Right lobe of liver (tissue), 6 donors: ENCODE measurements around the gene BRD1. TPM values are rescaled to one million over a fixed set of nuclear protein-coding genes. Genes with fewer than 3 reads are reported as not detected.

Source experiments
- ATAC-seq, 4 donors: fragments of 200-7000 bp; cut with Tn5 transposase; one replicate each; pipeline ENCODE4 v1.9.1; 2020; ENCODE audit warnings: mild to moderate bottlenecking in 4 of 4, moderate library complexity in 4 of 4
- DNase-seq, 3 donors: peaks; one replicate each; pipeline ENCODE4 v3.0.0-alpha.2; 2020
- H3K27ac ChIP-seq, 3 donors: fragments of 200-600 bp; one replicate each; pipeline ENCODE4 v1.8.0; 2022
- H3K27me3 ChIP-seq, 2 donors: fragments of 200-600 bp; one replicate each; pipeline ENCODE4 v1.8.0; 2022
- H3K36me3 ChIP-seq, 4 donors: fragments of 200-600 bp; sonication (generic) in 1 of 4; one replicate each; pipeline versions ENCODE4 v1.5.1 to v1.8.0; 2017 to 2022; ENCODE audit warnings: control low read depth in 1 of 4
- H3K4me1 ChIP-seq, 4 donors: fragments of 200-600 bp; sonication (generic) in 1 of 4; one replicate each; pipeline versions ENCODE4 v1.5.1 to v1.8.0; 2017 to 2022; ENCODE audit warnings: control low read depth in 1 of 4
- H3K4me3 ChIP-seq, 3 donors: fragments of 200-600 bp; one replicate each; pipeline ENCODE4 v1.8.0; 2022
- H3K9me3 ChIP-seq, 4 donors: fragments of 200-600 bp; sonication (generic) in 1 of 4; one replicate each; pipeline versions ENCODE4 v1.5.1 to v1.8.0; 2017 to 2022; ENCODE audit warnings: control low read depth in 1 of 4
- POLR2A ChIP-seq: fragments of 450-650 bp; IDR thresholded peaks from one replicate; pipeline ENCODE4 v1.6.1; 2017; ENCODE audit warnings: antibody characterized with exemption, mild to moderate bottlenecking
- WGBS: methylation state at CpG from one replicate; pipeline ENCODE4 v1.1.6; 2018; ENCODE audit warnings: low coverage, low lambda C conversion rate; ENCODE audit not compliant: insufficient coverage; ENCODE audit errors: missing lambda C conversion rate; 5-methylcytosine and 5-hydroxymethylcytosine counted together
- intact Hi-C, 2 donors: fragments of 100-400 bp; cut with DNase I; formaldehyde crosslinking; loops; one replicate each; pipeline versions ENCODE4 v1.11.2 to v1.14.1; 2022
- total RNA-seq, 6 experiments: library from RNA; depleted of rRNA in 2 of 6; stranded (reverse); fragments of >200 nt in 2 of 6; fragmentation: NEBNext Ultra II Directional in 3 of 6; extraction: Animal tissue kit (Norgen Biotek cat#: 25700) in 3 of 6; gene quantifications; one replicate each; pipeline versions ENCODE4 v1.1.0 to v1.2.4, GENCODE V29; 2016 to 2023
- TF ChIP-seq, protein P1 (sequence below), 4 donors: fragments of 200-600 bp in 3 of 4; fragments of 450-650 bp in 1 of 4; IDR thresholded peaks; one replicate each; pipeline versions ENCODE4 v1.5.1 to v1.8.0; 2016 to 2022; ENCODE audit warnings: antibody characterized with exemption in 4 of 4, mild to moderate bottlenecking in 2 of 4
- donor health status: DM: no; HTN: yes; CAD: no.
- donor health status: DM: no; HTN: no; CAD: no.
- donor health status: DM: no; HTN: no; CAD: no.
- donor health status: DM: no; HTN: yes; CAD: no.
- donor health status: DM: no; HTN: yes; CAD: no.

BRD1 gene
- total RNA-seq, 6 experiments from 2014 or later: 9.3 to 17.8 (median 11.6) TPM

- H3K36me3 ChIP-seq: peaks cover 0 to 25% (median 15%) of the 10 kb centered on the region in 4 donors
- intact Hi-C loops: loop anchor here (5.0 to 10.0 kb wide), 3 partner anchors 155 to 265 kb away; no protein-coding TSS in a partner anchor
- H3K27me3 ChIP-seq: no peaks in the 10 kb centered on the region
- peaks cover 0 to 3% (median 0%) of the 10 kb centered on the region in 4 donors for H3K9me3 ChIP-seq
- DNase-seq (peak; percentile 10 to 32 (median 31)), ATAC-seq (peak in 1 of 4 donors; percentile 6)
- no peak overlapping the region for H3K4me3 ChIP-seq
- WGBS: 50% methylated on average over 7 of the region's 22 CpGs
- no peak overlapping the region for H3K27ac ChIP-seq
- TF ChIP-seq, protein P1, sequence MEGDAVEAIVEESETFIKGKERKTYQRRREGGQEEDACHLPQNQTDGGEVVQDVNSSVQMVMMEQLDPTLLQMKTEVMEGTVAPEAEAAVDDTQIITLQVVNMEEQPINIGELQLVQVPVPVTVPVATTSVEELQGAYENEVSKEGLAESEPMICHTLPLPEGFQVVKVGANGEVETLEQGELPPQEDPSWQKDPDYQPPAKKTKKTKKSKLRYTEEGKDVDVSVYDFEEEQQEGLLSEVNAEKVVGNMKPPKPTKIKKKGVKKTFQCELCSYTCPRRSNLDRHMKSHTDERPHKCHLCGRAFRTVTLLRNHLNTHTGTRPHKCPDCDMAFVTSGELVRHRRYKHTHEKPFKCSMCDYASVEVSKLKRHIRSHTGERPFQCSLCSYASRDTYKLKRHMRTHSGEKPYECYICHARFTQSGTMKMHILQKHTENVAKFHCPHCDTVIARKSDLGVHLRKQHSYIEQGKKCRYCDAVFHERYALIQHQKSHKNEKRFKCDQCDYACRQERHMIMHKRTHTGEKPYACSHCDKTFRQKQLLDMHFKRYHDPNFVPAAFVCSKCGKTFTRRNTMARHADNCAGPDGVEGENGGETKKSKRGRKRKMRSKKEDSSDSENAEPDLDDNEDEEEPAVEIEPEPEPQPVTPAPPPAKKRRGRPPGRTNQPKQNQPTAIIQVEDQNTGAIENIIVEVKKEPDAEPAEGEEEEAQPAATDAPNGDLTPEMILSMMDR (IDR thresholded peaks at IDR 0.05): no peak
- TF ChIP-seq POLR2A: no peak
- H3K4me1 ChIP-seq: no peaks in the 10 kb centered on the region
Observed at GRCh38 chr22:49769691-49770546, 57.8 kb downstream of the BRD1 start.

DNA sequence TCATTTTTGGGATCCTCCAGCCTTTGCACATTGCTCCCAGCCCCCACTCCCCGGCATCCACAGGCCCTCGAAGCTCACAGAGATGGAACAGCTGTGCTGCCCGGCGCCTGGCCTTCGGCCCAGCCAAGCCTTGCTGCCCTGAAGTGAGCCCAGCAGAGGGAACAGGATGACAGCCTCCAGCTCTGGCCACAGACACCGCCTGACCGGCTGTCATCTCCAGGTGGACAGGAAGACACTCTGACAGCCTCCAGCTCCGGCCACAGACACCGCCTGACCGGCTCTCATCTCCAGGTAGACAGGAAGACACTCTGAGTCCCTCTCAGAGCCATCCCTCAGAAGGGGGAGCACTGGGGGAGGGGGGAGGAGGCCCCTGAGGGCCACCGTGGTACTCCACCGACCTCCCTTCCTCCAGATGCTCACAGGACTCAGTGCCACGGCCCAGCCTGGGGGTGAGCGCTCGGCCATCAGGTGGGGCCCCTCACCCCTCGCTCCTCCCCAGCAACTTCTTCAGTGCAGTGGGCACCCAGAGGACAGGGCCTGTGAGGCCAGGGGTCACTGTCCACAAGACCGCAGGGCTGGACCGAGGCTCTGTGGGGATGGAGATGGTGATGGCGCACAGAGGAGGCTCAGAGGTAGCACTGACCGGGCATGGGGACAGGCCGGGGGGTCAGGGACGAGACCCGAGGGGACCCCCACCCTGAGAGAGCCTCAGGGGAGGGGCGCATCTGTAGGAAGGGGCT, 58.6 kb downstream of the BRD1 start:
- ATAC-seq: peak; percentile 23 to 57 (median 40)
- Histone ChIP-seq H3K9me3 (peaks cover 0 to 3% (median 0%) of the 10 kb centered on the region in 4 donors), H3K36me3 (peaks cover 0 to 17% (median 10%) of the 10 kb centered on the region in 4 donors), H3K4me1 (no peaks in the 10 kb centered on the region), H3K4me3 (no peak overlapping the region), H3K27me3 (no peaks in the 10 kb centered on the region), H3K27ac (no peak overlapping the region)
- peak; percentile 30 to 57 (median 46) for DNase-seq
- no CpG with 5 or more reads among the region's 24 CpGs for WGBS
- intact Hi-C loops: loop anchor here (5.0 to 10.0 kb wide), 3 partner anchors 156 to 266 kb away; no protein-coding TSS in a partner anchor
- no peak for TF ChIP-seq POLR2A
- TF ChIP-seq, protein P1 (IDR thresholded peaks at IDR 0.05): no peak

GRCh38 chr22:49768077-49768910, 59.4 kb downstream of the BRD1 start:
- Histone ChIP-seq H3K4me1 (no peaks in the 10 kb centered on the region), H3K27me3 (no peaks in the 10 kb centered on the region), H3K27ac (no peak overlapping the region), H3K4me3 (no peak overlapping the region), H3K9me3 (peaks cover 0 to 3% (median 0%) of the 10 kb centered on the region in 4 donors), H3K36me3 (peaks cover 0 to 9% (median 6%) of the 10 kb centered on the region in 4 donors)
- 66% methylated on average over 8 of the region's 18 CpGs for WGBS
- DNase-seq: peak; percentile 6 to 40 (median 36)
- no peak for TF ChIP-seq POLR2A
- TF ChIP-seq, protein P1 (IDR thresholded peaks at IDR 0.05): no peak
- ATAC-seq: no peak
- intact Hi-C loops: loop anchor here (5.0 to 10.0 kb wide), 3 partner anchors 157 to 267 kb away; no protein-coding TSS in a partner anchor
